Astrocyte (in vitro differentiated cells and primary cell): Measurements from ENCODE around the gene CEP131. TPM values are rescaled to one million over a fixed set of nuclear protein-coding genes. Genes with fewer than 3 reads are reported as not detected.

Experiments
- DNase-seq: peaks from one replicate; pipeline ENCODE4 v3.0.0-alpha.2; 2010; ENCODE audit warnings: low read depth
- FAIRE-seq: peaks from 2 replicates; lab custom pipeline; 2011; peaks lifted over from hg19 to GRCh38; lab: Jason Lieb, UNC
- H2AFZ ChIP-seq: 2 replicates; pipeline ENCODE4 v1.6.0; 2012; ENCODE audit warnings: low read depth, low read length, inconsistent platforms
- H3K27ac ChIP-seq: 2 replicates; pipeline ENCODE4 v1.5.1; 2011; ENCODE audit warnings: low read depth, low read length, inconsistent platforms
- H3K27me3 ChIP-seq: 2 replicates; pipeline ENCODE4 v1.6.0; 2011; ENCODE audit warnings: low read length, inconsistent platforms; ENCODE audit not compliant: insufficient read depth
- H3K36me3 ChIP-seq: 2 replicates; pipeline ENCODE4 v1.5.1; 2011; ENCODE audit warnings: low read length, inconsistent platforms; ENCODE audit not compliant: insufficient read depth
- H3K4me1 ChIP-seq: 2 replicates; pipeline ENCODE4 v1.5.1; 2011; ENCODE audit warnings: low read length, inconsistent platforms; ENCODE audit not compliant: insufficient read depth
- H3K4me2 ChIP-seq: 2 replicates; pipeline ENCODE4 v1.6.0; 2012; ENCODE audit warnings: low read length, inconsistent platforms
- H3K4me3 ChIP-seq: 2 replicates; pipeline ENCODE4 v1.5.1; 2011; ENCODE audit warnings: low read depth, mild to moderate bottlenecking, low read length, inconsistent platforms; ENCODE audit not compliant: insufficient read depth
- H3K79me2 ChIP-seq: 2 replicates; pipeline ENCODE4 v1.6.0; 2012; ENCODE audit warnings: mild to moderate bottlenecking, low read length, inconsistent platforms; ENCODE audit not compliant: insufficient read depth
- H3K9ac ChIP-seq: 2 replicates; pipeline ENCODE4 v1.6.0; 2012; ENCODE audit warnings: mild to moderate bottlenecking, low read length, inconsistent platforms
- H3K9me3 ChIP-seq: 2 replicates; pipeline ENCODE4 v1.5.1; 2012; ENCODE audit warnings: low read depth, mild to moderate bottlenecking, low read length, inconsistent platforms; ENCODE audit not compliant: insufficient read depth
- H4K20me1 ChIP-seq: 2 replicates; pipeline ENCODE4 v1.6.0; 2012; ENCODE audit warnings: low read length, inconsistent platforms; ENCODE audit not compliant: insufficient read depth
- H3K27ac Mint-ChIP-seq: one replicate; pipeline ENCODE4 v1.8.0; 2021; ENCODE audit warnings: mild to moderate bottlenecking, mixed read lengths; ENCODE audit not compliant: unreplicated experiment
- H3K27me3 Mint-ChIP-seq: one replicate; pipeline ENCODE4 v1.8.0; 2021; ENCODE audit warnings: low read depth, mixed read lengths; ENCODE audit not compliant: unreplicated experiment
- H3K36me3 Mint-ChIP-seq: one replicate; pipeline ENCODE4 v1.8.0; 2021; ENCODE audit warnings: low read depth, mixed read lengths; ENCODE audit not compliant: unreplicated experiment
- H3K4me1 Mint-ChIP-seq: one replicate; pipeline ENCODE4 v1.8.0; 2021; ENCODE audit warnings: low read depth, mixed read lengths; ENCODE audit not compliant: unreplicated experiment
- H3K4me3 Mint-ChIP-seq: one replicate; pipeline ENCODE4 v1.8.0; 2021; ENCODE audit warnings: mild to moderate bottlenecking, moderate library complexity, mixed read lengths; ENCODE audit not compliant: unreplicated experiment
- H3K9me3 Mint-ChIP-seq: one replicate; pipeline ENCODE4 v1.8.0; 2021; ENCODE audit warnings: mild to moderate bottlenecking, mixed read lengths; ENCODE audit not compliant: unreplicated experiment
- CTCF ChIP-seq: IDR thresholded peaks from 2 replicates; pipeline ENCODE4 v1.5.1; 2011; ENCODE audit warnings: low read depth, mild to moderate bottlenecking, inconsistent platforms, low read length, moderate library complexity; ENCODE audit not compliant: insufficient read depth
- EZH2 ChIP-seq: IDR thresholded peaks from 2 replicates; pipeline ENCODE4 v1.6.1; 2012; ENCODE audit warnings: mild to moderate bottlenecking, low read length, inconsistent platforms; ENCODE audit not compliant: insufficient read depth
- total RNA-seq: library from RNA; stranded (reverse); gene quantifications from 2 replicates; pipeline ENCODE4 v1.2.1, GENCODE V29; 2021

CEP131 gene
- total RNA-seq, 1 donor from 2014 or later: 5.8 TPM

DNA sequence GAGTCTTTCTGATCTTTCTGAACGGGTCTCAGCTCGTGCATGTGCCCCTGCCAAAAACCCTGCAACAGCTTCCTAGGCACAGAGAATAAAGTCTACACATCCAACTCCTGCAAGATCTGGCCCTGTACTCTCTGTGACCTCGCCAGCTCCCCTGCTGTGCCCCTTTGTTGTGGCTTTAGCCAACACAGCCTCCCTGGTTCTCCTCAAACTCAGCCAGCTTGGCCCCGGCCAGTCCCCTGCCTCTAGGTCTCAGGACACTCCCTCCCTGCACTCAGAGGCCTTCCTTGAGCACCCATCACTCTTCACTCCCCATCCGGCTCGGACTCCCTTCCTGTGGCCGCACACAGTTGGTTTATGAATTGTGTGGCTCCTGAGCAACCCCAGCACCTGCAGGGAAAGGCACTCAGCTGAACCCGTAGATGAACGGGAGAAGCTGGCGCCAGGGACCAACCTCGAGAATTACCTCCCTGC is 1.4 kb downstream of the CEP131 start:
- TF ChIP-seq EZH2 (no peak), CTCF (no peak)
- no peaks in the 10 kb centered on the region for H3K36me3 ChIP-seq
- Mint-ChIP-seq H3K4me1 (no peaks in the 10 kb centered on the region), H3K36me3 (peaks cover 8% of the 10 kb centered on the region), H3K4me3 (peak overlapping the region; percentile 77), H3K27ac (no peak overlapping the region), H3K27me3 (peaks cover 5% of the 10 kb centered on the region), H3K9me3 (peaks cover 3% of the 10 kb centered on the region)
- no peaks in the 10 kb centered on the region for H3K27me3 ChIP-seq
- no peak for FAIRE-seq
- H3K4me3 ChIP-seq: peak overlapping the region; percentile 73
- peaks cover 17% of the 10 kb centered on the region for H3K4me1 ChIP-seq
- no peaks in the 10 kb centered on the region for H3K9me3 ChIP-seq
- H3K79me2 ChIP-seq: peaks cover 12% of the 10 kb centered on the region
- H3K4me2 ChIP-seq: peak overlapping the region; percentile 94
- peaks cover 10% of the 10 kb centered on the region for H4K20me1 ChIP-seq
- DNase-seq: no peak
- no peak overlapping the region for H3K27ac ChIP-seq
- H3K9ac ChIP-seq: peak overlapping the region; percentile 81
- peak overlapping the region; percentile 86 for H2AFZ ChIP-seq

GRCh38 chr17:81219476-81220180 is 3.1 kb downstream of the CEP131 start:
- Histone ChIP-seq H3K9me3 (no peaks in the 10 kb centered on the region), H3K27ac (no peak overlapping the region), H4K20me1 (peaks cover 10% of the 10 kb centered on the region), H3K4me3 (no peak overlapping the region), H2AFZ (no peak overlapping the region), H3K36me3 (no peaks in the 10 kb centered on the region), H3K9ac (no peak overlapping the region), H3K79me2 (peaks cover 12% of the 10 kb centered on the region), H3K4me1 (peaks cover 17% of the 10 kb centered on the region), H3K27me3 (no peaks in the 10 kb centered on the region), H3K4me2 (no peak overlapping the region)
- H3K27me3 Mint-ChIP-seq: peaks cover 5% of the 10 kb centered on the region
- H3K4me3 Mint-ChIP-seq: no peak overlapping the region
- peaks cover 8% of the 10 kb centered on the region for H3K36me3 Mint-ChIP-seq
- DNase-seq (no peak), FAIRE-seq (no peak)
- TF ChIP-seq EZH2 (no peak), CTCF (no peak)
- no peaks in the 10 kb centered on the region for H3K4me1 Mint-ChIP-seq
- H3K27ac Mint-ChIP-seq: no peak overlapping the region
- H3K9me3 Mint-ChIP-seq: no peaks in the 10 kb centered on the region

- TF ChIP-seq EZH2 (no peak), CTCF (no peak)
- DNase-seq (no peak), FAIRE-seq (no peak)
- H3K27me3 Mint-ChIP-seq: peaks cover 4% of the 10 kb centered on the region
- H3K27ac ChIP-seq: no peak overlapping the region
- H3K79me2 ChIP-seq: peaks cover 12% of the 10 kb centered on the region
- H3K9me3 Mint-ChIP-seq: no peaks in the 10 kb centered on the region
- H3K27me3 ChIP-seq: no peaks in the 10 kb centered on the region
- no peak overlapping the region for H3K4me3 Mint-ChIP-seq
- no peak overlapping the region for H3K4me2 ChIP-seq
- H3K4me1 ChIP-seq: peaks cover 17% of the 10 kb centered on the region
- no peak overlapping the region for H3K4me3 ChIP-seq
- H3K36me3 ChIP-seq: no peaks in the 10 kb centered on the region
- H3K9ac ChIP-seq: no peak overlapping the region
- no peak overlapping the region for H2AFZ ChIP-seq
- H3K4me1 Mint-ChIP-seq: no peaks in the 10 kb centered on the region
- H4K20me1 ChIP-seq: peaks cover 10% of the 10 kb centered on the region
- H3K27ac Mint-ChIP-seq: no peak overlapping the region
- no peaks in the 10 kb centered on the region for H3K9me3 ChIP-seq
- H3K36me3 Mint-ChIP-seq: peaks cover 8% of the 10 kb centered on the region
Observed at GRCh38 chr17:81218991-81219390, 3.8 kb downstream of the CEP131 start.
